HG02759 (cell line): ENCODE data around the gene IKBKE.
"Not testable (repeated sequence)": the region's sequence is repeated elsewhere in the genome, so short reads cannot be mapped to it uniquely, and the experiment has no call there.

Source experiments
- ATAC-seq: cut with Tn5 transposase; IDR thresholded peaks from one replicate; pipeline ENCODE4 v1.9.1; 2021; ENCODE audit warnings: mild to moderate bottlenecking, moderate library complexity; ENCODE audit not compliant: unreplicated experiment

The IKBKE gene

DNA sequence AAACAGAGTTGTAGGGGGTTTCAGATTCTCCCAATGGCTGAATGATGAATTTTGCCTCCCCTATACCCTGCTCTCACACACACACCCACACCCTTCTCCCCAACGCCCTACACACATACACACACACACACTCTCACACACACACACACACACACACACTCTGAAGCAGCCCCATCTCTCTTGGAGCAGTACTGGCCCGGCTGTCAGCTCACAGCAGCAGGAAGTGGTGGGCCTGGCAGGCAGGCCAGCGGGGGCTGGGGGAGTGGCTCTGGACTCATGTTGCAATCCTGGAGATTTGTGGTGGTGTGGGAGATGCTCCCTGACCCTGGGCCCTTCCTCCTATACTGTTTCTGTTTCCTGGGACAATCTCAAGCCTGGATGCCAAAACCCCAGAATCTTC lies 2.2 kb downstream of the IKBKE start:
- ATAC-seq: no peak

DNA sequence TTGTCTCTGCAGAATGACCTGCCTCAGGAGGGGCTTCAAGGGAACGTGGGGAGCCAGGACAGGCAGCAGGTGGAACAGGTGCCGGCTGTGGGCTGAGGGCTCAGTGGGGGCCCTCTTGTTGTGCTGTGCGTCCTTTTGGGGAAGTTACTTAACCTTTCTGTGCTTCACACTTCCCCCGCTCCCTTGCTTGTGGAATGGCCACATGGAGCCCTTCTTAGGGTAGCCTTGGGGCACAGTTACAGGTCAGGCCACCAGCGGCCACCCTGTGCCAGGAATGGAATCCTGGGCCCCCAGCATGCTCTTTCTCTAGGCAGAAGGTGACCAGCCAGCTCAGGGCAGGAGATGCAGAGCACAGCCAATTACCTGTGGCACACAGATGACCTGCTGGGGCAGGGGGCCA lies 2.6 kb downstream of the IKBKE start:
- no peak for ATAC-seq

DNA sequence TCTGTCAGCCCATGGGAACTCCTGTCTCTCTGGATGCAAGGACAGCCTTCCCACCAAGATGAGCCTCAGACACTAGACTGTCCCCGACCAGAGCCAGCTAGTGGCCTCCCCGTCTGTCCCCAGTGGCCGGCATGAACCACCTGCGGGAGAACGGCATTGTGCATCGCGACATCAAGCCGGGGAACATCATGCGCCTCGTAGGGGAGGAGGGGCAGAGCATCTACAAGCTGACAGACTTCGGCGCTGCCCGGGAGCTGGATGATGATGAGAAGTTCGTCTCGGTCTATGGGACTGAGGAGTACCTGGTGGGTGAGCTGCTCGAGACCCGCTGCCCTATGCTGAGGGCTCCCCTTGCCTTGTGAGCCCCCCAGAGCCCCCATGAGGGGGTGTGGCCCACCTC lies 5.8 kb downstream of the IKBKE start:
- ATAC-seq: no peak

DNA sequence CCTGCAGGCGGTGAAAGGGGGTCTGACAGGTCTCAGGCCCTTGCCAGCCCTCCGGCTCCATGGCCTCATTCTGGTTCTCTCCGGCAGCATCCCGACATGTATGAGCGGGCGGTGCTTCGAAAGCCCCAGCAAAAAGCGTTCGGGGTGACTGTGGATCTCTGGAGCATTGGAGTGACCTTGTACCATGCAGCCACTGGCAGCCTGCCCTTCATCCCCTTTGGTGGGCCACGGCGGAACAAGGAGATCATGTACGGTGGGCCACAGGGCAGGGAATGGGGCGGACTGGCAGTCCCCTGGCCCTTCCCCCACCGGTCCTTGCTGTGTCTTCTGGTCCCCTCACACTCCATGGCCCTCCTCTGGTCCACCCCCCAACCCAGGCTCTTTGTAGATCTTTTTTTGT lies 6.3 kb downstream of the IKBKE start:
- no peak for ATAC-seq

DNA sequence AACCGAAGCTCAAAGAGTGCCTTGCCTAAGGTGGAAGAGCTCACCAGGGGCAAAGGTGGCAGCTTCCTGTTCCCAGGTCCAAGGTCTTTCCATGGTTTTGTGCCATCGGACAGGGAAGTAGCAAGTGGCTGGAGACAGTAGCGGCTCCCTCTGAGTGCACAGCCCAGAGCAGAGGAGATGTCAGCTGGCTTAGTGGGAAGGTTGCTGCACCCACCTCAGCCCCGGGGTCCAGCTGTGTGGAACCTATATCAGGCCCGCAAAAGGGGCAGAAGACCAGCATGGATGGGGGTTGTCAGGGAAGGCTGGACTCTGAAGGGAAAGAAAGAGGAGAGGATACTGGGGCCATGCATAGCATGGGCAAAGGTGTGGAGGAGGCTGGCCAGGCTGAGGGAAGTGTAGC lies 6.8 kb downstream of the IKBKE start:
- ATAC-seq: no peak

DNA sequence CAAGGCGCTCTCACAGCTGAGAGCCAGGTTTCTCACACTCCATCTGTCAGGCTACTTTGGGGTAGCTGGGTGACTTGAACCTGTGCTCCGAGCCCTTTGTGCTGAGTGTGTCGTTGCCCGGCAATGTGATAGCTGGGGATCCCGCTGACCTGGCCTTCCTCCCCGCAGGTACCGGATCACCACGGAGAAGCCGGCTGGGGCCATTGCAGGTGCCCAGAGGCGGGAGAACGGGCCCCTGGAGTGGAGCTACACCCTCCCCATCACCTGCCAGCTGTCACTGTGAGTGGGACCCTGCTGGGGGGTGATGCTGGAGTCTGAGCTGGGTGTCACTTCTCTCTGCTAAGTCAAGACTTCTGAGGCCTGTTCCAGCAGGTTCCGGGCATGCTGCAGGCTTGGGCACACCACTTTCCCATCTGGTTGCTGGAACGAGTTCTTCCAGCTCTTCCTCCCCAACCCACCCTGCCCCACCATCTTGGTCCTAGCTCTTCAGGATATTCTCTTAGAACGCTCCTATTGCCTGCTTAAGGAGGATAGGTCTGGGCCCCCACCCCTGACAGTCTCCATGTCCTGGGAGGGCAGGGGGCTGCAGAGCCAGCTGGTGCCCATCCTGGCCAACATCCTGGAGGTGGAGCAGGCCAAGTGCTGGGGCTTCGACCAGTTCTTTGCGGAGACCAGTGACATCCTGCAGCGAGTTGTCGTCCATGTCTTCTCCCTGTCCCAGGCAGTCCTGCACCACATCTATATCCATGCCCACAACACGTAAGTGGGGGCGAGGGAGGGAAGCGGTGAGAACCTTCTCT lies 7.5 kb downstream of the IKBKE start:
- no peak for ATAC-seq

DNA sequence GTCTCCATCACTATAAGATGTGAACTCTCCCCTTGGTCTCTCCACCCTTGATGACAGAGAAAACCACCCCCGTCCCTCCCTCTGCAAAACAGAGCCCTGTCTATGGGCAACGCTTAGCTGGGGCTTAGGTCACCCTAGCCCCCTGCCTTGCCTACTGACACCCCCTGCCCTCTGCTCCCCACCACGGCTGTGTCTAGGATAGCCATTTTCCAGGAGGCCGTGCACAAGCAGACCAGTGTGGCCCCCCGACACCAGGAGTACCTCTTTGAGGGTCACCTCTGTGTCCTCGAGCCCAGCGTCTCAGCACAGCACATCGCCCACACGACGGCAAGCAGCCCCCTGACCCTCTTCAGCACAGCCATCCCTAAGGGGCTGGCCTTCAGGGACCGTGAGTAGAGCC lies 8.5 kb downstream of the IKBKE start:
- no peak for ATAC-seq

DNA sequence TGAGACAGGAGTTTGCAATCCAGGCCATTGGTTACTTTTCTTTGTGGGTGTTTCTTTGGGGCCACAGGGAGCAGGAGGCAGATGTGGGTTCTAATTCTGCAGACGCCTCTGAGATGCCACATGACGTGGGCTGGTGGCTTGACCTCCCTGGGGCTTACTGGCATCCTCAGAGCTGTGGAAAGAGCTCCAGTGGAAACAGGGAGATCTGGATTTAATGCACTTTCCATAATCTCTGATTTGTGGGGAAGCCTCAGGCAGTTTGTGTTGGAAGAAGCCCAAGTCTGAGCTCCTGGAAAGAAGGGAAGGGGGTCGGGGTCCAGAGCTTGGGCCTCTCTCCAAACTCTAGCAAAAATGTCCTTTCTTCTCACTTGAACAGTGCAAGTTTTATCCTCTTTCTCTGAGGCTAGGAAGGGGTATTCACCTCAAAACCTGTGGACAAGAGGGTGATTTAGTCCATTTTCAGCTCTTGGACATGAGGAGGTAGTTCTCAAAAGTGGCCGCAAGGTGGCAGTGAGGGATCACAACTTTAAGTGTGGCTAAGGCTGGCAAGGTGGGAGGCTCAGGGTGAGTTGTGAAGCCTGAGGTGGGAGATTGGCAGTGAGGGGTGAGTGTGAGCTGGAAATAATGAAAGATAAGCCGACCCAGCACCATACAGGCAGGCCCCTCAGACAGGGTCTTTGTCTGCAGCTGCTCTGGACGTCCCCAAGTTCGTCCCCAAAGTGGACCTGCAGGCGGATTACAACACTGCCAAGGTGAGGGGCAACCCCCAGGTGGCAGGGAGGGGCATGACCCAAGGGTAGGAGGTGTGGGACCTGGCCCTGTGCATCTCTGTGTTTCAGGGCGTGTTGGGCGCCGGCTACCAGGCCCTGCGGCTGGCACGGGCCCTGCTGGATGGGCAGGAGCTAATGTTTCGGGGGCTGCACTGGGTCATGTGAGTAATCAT lies 9.2 kb downstream of the IKBKE start:
- no peak for ATAC-seq

DNA sequence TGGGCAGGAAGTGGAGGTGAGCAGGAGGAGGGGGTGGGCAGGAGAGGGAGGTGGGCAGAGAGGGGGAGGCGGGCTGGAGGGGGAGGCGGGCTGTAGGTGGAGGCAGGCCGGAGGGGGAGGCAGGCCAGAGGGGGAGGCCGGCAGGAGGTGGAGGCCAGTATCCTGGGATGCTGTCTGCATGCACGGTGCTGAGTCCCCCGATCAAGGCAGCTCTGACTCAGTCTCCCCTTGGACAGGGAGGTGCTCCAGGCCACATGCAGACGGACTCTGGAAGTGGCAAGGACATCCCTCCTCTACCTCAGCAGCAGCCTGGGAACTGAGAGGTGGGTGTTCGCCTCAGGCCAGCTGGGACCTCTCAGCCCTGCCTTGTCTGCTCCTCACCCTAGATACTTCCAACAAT lies 9.9 kb downstream of the IKBKE start:
- no peak for ATAC-seq

DNA sequence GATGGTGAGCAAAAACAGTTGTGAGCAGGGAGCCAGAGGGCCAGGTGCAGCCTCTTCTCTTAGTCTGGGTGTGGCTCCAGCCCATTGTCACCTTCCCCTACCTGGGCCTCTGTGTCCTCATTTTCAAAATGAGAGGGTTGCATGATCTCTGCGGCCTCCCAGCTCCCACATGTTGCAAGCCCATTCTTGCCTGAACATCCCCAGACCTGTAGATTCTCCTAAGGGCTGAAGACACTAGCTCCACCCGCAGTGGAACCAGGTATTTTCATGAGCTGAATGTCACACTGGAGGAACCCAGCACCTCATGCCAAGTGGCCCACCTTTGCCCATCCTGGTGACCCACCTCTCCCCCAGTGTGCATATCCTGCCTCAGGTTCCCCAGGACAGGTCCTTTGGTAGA lies 12.3 kb downstream of the IKBKE start:
- no peak for ATAC-seq

DNA sequence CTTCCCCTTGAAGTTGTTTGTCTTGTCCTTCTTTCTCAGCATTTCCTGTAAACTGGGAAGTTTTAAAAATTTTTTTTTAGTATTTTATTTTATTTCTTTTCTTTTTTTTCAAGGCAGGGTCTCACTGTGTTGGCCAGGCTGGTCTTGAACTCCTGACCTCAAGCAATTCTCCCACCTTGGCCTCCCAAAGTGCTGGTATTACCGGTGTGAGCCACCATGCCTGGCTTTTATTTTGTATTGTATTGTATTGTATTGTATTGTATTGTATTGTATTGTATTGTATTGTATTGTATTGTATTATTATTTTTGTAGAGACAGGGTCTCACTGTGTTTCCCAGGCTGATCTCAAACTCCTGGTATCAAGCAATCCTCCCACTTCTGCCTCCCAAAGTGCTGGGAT lies 13.6 kb downstream of the IKBKE start:
- ATAC-seq: not testable (repeated sequence)

DNA sequence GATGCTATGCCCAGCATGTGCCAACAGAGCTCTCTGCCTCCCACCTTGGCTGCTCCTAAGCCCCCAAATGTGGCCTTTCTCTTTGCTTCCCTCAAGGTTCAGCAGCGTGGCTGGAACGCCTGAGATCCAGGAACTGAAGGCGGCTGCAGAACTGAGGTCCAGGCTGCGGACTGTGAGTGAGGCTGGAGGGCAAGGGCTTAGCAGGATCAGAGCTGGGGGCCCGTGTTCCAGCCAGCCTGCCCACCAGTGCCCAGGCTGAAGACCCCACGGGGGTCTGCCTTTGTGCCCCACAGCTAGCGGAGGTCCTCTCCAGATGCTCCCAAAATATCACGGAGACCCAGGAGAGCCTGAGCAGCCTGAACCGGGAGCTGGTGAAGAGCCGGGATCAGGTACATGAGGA lies 14.6 kb downstream of the IKBKE start:
- ATAC-seq: no peak

DNA sequence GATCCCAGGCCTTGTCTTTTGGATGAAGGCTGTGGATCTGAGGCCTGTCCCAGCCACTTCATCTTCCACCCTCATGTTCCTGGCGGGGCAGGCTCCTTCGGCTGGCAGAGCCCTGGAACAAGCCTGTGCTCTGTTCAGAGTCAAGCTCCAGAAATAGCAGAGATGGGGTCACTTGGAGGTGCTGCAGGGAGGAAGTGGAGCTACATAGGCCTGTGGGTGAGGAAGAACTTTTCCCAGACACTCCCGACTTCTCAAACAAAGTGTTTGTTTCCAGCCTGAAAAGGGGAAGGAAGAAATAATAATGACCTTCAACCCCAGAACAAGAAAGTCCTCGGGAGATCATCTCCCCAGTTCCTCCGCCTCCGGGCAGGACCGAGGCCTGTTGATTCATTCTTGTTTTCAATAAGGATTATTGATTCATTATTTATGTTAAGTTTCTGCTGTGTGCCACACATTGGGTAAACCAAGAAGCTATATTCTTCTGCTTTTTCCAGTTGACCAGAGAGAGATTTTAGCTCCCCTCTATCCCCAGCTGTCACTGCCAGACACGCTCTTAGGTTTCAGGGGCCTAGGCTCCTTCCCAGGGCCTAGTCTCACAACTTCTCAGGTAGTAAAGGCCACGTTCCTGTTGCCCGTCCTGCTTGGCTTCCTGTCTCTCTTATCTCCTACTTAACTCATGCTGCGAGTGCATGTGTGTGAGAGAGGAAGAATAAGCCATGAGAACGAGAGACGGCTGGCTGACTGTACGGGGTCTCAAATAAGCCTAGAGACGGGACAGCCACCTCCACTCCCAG lies 16.9 kb downstream of the IKBKE start:
- no peak for ATAC-seq

DNA sequence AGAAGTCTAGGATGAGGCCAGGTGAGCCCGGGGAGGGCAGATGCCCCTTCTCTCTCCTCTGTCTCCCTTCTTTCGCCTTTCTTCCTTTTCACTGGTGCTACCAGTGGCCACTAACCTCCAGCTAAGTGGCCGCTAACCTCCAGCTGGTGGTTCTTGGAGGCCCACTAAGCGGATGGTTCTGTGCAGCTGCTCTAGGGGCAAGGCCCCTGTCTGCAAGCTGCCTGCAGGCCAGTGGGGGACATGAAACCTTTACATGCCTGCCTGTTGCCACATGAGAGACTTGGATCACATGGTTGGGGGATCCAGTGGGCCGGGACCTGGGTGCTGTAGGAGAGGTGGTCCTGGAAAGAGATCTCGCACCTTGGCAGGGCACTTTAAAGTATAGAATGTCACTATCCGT lies 17.7 kb downstream of the IKBKE start:
- no peak for ATAC-seq

DNA sequence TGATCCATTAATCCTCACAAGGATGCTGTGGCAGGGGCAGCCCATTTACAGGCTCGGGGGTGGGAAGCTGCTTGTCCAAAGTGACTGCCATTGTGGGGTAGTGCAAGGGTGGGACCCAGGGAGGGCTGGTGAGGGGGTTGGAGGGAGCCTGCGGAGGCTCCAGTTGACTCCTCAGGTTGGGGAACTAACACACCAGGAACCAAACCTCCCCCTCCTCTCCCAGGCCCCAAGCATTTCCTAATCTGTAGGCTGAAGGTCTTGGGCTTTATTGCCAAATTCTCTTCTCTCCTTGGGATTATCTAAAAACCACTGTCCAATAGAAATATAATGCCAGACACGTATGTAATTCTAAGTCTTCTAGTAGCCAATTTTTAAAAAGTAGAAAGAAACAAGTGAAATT lies 18.2 kb downstream of the IKBKE start:
- ATAC-seq: no peak

DNA sequence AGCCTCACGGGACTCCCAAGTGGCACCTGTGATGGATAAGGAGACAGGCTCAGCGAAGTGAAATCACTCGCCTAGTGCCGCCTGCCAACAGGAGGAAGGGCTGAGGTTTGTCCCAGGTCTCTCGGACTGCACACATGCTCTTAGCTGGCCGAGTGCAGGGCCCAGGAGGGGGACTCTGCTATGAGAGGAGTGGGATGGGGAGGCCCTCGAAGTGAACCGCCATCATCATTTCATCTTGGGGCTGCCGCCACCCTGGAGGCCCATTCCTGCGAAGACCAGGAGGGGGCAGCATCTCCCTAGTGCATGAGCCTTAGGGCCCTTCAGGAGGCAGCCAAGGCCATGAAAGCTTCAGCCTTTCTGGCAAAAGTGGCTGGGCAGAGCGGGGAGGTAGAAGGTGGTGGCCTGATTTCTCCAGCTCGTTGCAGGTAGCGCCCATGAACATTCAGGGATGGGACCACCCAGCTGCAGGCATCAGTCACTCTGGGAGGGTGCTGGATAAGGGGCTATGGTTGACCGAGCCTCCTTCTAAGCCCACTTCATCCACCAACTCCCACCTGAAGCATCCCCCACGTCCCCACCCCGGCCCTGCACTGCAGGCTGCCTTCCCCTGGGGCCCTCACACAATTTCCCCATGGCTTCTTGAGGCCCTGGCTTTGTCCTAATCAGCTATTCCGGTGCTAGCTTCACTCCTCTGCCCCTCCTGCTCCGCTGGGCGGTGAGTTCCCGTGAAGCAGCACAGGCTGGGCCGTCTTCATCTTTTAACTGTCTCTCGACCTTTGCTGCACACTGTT lies 19.9 kb downstream of the IKBKE start:
- ATAC-seq: peak; percentile 55

DNA sequence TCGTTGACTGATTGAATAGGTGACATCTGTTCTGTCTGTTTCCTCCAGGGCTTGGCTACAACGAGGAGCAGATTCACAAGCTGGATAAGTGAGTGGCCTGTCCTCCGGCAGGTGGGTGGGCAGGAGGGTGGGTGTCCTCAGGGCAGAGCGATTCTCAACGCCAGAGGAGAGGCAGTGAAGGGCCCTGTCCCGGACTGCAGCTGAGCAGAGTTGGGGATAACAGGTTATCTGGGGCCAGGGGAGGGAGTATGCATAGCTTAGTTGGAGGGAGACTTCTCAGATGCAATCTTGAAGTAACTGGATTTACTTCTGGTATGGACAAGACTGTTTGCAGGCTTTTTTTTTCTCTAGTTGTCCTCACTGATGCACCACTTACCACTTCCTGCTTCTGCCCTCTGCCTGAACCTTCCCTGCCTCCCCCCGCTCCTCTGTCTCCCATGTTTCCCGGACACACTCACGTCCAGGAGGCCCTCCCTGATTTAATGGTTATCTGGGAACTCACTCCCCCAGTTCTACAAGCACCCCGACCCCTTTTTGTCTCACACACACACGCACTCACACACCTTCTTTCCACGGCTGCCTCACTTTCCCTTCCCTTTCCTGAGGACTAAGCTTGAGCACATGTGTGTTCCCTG lies 20.6 kb downstream of the IKBKE start:
- no peak for ATAC-seq

DNA sequence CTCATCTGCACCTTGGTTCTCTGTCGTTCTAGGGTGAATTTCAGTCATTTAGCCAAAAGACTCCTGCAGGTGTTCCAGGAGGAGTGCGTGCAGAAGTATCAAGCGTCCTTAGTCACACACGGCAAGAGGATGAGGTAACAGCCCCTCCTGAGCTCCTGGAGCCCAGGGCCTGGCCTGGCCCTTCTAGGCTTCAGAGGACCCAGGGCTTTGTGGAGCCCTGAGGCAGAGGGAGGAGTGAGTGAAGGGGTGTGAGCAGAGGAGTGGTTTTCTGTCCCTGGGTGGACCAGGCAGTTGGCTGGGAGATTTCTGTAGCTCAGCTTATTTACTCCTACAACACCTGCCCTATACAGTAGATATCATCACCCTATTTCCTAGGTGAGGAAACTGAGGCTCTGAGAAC lies 21.3 kb downstream of the IKBKE start:
- ATAC-seq: no peak

DNA sequence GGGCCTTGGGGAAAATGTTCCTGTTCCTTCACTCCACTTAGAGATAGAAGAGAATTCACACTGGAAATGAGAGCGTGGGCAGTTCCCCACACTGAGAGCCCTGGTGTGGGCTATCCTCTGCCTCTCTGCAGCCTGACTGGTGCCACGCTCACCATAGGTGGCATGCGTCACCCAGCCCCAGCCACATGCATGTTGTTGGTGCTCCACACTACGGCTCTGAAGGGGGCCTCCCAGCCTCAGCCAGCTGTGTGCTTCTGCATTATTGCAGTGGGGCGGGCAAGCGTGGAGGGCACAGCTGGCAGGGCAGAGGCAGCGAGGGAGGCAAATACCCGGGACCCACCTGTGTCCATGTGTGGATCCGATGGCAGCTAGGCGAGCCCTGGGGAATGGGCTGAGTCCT lies 22.3 kb downstream of the IKBKE start:
- ATAC-seq: no peak

DNA sequence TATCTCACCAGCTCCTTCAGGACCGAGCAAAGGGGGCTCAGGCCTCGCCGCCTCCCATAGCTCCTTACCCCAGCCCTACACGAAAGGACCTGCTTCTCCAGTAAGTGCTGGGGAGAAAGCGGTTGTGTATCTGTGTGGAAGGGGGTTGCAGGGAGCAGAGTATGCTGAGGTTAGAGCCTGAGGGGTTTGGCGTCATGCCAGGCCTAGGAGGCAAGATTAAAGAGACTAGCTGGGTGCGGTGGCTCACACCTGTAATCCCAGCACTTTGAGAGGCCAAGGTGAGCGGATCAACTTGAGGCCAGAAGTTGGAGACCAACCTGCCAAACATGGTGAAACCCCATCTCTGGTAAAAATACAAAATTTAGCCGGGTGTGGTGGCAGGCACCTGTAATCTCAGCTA lies 23.0 kb downstream of the IKBKE start:
- no peak for ATAC-seq
